SK-N-SH treated with all-trans-retinoic acid at 6 μM for 48 hours (cell line): ENCODE data around the gene CYBA.

Source experiments
- ARNTL ChIP-seq: fragments of 450-650 bp; formaldehyde crosslinking; IDR thresholded peaks from 2 replicates; pipeline ENCODE4 v1.5.0; 2020; ENCODE audit warnings: low read depth, mild to moderate bottlenecking, moderate library complexity, borderline replicate concordance
- BACH2 ChIP-seq: fragments of 250-450 bp; sonication (Bioruptor Pico); IDR thresholded peaks from 2 replicates; pipeline ENCODE4 v1.9.0; 2021; ENCODE audit warnings: mild to moderate bottlenecking, borderline replicate concordance
- OSR1 ChIP-seq: fragments of 250-450 bp; sonication (Bioruptor Pico); IDR thresholded peaks from 2 replicates; pipeline ENCODE4 v1.8.0; 2022; ENCODE audit warnings: moderate library complexity, mild to moderate bottlenecking, inconsistent platforms
- PPARA ChIP-seq: fragments of 250-450 bp; sonication (Bioruptor Pico); IDR thresholded peaks from 2 replicates; pipeline ENCODE4 v1.5.0; 2020; ENCODE audit warnings: mild to moderate bottlenecking, borderline replicate concordance
- TCF4 ChIP-seq: fragments of 250-450 bp; sonication (Bioruptor Pico); IDR thresholded peaks from 2 replicates; pipeline ENCODE4 v1.8.0; 2021; ENCODE audit warnings: mild to moderate bottlenecking, moderate library complexity, borderline replicate concordance
- ZFP3 ChIP-seq: fragments of 250-450 bp; sonication (Bioruptor Pico); IDR thresholded peaks from 2 replicates; pipeline ENCODE4 v1.5.0; 2020; ENCODE audit warnings: mild to moderate bottlenecking, moderate library complexity
- ZFP30 ChIP-seq: fragments of 450-650 bp; formaldehyde crosslinking; IDR thresholded peaks from 2 replicates; pipeline ENCODE4 v1.5.0; 2022; ENCODE audit warnings: mild to moderate bottlenecking, moderate library complexity
- ZNF70 ChIP-seq: fragments of 450-650 bp; formaldehyde crosslinking; IDR thresholded peaks from 2 replicates; pipeline ENCODE4 v1.5.0; 2020; ENCODE audit warnings: mild to moderate bottlenecking, moderate library complexity
- ZNF8 ChIP-seq: fragments of 450-650 bp; formaldehyde crosslinking; IDR thresholded peaks from 2 replicates; pipeline ENCODE4 v1.5.0; 2020; ENCODE audit warnings: mild to moderate bottlenecking, moderate library complexity
- TF ChIP-seq, protein P1 (sequence below): fragments of 250-450 bp; sonication (Bioruptor Pico); IDR thresholded peaks from 2 replicates; pipeline ENCODE4 v1.5.1; 2020; ENCODE audit warnings: low read depth, mild to moderate bottlenecking, moderate library complexity
- TF ChIP-seq, protein P2 (sequence below): fragments of 250-450 bp; sonication (Bioruptor Pico); IDR thresholded peaks from 2 replicates; pipeline ENCODE4 v1.8.0; 2020; ENCODE audit warnings: mild to moderate bottlenecking, moderate library complexity, borderline replicate concordance

DNA sequence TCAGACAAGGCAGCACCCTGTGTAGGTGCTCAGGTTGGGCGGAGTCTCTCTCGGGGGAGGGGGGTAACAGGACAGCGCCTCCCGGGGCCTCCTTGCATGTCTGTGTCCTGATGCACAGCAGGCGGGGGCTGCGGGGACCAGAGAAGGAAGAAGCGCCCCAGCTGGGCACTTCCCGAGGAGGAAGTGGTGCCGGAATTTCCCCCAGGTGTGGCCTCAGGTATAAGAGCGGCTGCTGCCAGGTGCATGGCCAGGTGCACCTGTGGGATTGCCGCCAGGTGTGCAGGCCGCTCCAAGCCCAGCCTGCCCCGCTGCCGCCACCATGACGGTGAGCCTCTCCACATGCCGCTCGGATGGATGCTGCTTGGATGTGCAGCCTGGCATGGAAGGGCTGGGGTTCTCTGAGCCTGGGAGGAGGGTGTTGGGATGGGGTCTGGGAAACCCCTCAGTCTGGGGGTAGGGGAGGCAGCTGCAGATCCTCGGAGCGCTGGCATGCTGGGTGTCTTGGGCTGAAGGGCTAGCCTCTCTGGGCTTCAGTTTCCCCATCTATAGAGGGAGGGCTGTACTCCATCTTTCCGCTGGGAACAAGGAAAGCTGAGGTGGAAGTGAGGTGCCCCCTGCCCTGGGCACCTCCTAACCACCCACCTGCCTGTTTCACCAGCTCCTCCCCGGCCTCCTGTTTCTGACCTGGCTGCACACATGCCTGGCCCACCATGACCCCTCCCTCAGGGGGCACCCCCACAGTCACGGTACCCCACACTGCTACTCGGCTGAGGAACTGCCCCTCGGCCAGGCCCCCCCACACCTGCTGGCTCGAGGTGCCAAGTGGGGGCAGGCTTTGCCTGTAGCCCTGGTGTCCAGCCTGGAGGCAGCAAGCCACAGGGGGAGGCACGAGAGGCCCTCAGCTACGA is 12.3 kb downstream of the CYBA start, which contains the start of gene IL17C:
- TF ChIP-seq, protein P1, sequence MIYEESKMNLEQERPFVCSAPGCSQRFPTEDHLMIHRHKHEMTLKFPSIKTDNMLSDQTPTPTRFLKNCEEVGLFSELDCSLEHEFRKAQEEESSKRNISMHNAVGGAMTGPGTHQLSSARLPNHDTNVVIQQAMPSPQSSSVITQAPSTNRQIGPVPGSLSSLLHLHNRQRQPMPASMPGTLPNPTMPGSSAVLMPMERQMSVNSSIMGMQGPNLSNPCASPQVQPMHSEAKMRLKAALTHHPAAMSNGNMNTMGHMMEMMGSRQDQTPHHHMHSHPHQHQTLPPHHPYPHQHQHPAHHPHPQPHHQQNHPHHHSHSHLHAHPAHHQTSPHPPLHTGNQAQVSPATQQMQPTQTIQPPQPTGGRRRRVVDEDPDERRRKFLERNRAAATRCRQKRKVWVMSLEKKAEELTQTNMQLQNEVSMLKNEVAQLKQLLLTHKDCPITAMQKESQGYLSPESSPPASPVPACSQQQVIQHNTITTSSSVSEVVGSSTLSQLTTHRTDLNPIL (CRISPR knock-in tag), result no peak
- TF ChIP-seq ARNTL (no peak), ZFP3 (CRISPR knock-in tag) (no peak), TCF4 (CRISPR knock-in tag) (no peak), OSR1 (no peak), ZFP30 (no peak), ZNF70 (CRISPR knock-in tag) (no peak), BACH2 (no peak), ZNF8 (no peak), PPARA (CRISPR knock-in tag) (no peak)
- TF ChIP-seq, protein P2, sequence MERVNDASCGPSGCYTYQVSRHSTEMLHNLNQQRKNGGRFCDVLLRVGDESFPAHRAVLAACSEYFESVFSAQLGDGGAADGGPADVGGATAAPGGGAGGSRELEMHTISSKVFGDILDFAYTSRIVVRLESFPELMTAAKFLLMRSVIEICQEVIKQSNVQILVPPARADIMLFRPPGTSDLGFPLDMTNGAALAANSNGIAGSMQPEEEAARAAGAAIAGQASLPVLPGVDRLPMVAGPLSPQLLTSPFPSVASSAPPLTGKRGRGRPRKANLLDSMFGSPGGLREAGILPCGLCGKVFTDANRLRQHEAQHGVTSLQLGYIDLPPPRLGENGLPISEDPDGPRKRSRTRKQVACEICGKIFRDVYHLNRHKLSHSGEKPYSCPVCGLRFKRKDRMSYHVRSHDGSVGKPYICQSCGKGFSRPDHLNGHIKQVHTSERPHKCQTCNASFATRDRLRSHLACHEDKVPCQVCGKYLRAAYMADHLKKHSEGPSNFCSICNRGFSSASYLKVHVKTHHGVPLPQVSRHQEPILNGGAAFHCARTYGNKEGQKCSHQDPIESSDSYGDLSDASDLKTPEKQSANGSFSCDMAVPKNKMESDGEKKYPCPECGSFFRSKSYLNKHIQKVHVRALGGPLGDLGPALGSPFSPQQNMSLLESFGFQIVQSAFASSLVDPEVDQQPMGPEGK (CRISPR knock-in tag), result no peak
